8988T (cell line): ENCODE data around the gene SP140.
"Not testable (repeated sequence)": the region's sequence is repeated elsewhere in the genome, so short reads cannot be mapped to it uniquely, and the experiment has no call there.

ENCODE experiments used
- DNase-seq: peaks from one replicate; pipeline ENCODE4 v3.0.0; 2011

The SP140 gene

DNA sequence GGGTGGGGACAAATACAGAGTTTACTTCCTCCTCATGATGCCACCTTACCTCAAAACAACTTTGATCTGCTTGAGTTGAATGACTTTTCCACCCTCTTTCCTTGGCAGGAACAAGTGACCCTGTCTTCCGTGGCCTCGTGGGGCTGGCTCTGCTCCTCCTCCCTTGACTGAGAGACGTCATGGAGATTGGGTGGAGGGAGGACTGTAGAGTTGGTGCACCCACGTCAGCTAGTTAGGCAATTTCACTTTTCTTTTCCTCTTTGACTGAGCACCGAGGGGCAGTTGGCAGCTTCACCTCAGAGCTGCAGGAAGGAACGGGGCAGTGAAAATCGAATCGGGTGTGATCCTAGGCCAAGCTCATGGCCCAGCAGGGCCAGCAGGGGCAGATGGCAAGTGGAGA is at the start of gene SP140:
SP140 (plus strand) TSS at position 251 of the 400 bp plus-strand sequence; CDS start at position 360, 109 bp downstream.
- DNase-seq: no peak

DNA sequence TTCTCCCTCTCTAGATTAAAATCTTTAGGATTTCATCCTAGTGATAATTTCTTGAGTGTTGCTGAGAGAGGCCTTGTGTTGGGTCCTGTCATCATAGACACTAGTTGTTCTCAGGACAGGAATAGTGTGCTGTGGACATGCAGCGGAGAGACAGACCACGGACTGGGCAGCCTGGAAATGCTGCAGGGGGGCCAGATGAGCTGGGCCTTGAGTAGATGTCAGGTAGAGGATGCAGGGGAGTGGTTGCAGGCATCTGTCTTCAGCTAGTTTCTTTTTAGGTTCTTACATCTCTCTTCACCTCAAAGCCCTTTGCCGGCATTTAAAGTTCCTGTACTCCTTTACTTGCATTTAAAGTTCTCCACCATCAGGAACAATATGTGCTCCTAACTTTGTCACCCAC is 48.5 kb upstream of the SP140 start:
- no peak for DNase-seq

DNA sequence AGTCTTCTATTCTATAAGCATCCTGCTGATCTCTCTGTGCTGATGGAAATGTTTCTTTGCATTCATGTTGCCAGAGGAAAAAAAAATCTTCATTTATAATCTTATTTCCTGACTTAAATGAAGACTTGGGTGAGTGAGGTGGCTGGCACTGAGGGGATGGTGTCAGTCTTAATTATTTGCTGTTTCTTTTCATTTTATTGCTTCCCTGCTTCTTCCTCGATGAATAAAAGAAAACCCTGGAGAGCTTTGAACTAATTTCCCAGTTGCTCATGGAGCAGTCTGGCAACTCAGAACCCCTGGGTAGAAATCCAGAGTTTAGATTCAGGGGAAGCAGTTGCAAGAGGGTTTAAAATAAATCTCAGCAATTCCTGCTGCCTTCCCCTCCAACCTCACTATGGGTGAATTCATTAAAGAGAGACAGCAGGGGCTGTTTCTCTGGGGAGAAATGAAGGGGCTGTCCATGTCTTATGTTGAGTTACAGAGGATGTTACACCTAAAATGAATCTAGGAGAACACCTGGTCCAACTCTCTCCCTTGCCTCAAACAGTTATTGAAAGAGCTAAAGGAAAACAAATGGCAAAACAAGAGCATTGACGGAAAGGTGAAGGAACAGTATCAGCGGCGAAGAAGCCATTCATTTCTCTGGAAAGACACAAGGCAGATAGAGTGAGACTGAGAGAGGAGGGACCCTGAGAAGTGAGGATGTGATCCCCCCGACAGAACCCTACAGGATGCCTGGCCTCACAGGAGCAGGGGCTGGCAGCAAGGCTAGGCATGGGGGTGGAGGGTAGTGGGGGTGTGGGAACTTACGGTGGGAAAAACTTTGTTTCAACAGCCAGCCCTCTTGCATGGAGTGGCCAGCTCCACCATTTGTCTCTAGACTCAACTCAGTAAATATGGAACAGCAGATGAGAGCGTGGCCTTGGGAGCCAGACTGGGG is 46.7 kb upstream of the SP140 start:
- no peak for DNase-seq

DNA sequence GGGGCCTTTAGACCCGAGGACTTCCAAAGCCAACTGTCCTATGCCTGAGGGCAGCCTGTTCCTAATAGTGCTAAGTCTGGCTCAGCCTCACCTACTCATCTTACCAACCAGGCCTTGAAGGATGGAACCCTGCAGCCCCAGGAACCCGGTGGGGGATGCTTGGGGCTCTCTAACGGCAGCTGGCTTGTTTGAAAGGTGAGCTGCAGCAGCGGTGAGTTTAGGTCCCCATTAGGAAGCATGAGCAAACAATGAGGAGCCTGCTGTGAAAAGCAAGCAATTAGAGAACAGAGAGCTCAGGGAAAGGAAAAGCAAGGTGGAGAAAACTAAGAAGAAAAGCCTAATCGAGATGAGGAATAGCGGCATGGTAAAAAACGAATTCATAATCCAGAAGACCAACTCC is 45.6 kb upstream of the SP140 start:
- DNase-seq: no peak

DNA sequence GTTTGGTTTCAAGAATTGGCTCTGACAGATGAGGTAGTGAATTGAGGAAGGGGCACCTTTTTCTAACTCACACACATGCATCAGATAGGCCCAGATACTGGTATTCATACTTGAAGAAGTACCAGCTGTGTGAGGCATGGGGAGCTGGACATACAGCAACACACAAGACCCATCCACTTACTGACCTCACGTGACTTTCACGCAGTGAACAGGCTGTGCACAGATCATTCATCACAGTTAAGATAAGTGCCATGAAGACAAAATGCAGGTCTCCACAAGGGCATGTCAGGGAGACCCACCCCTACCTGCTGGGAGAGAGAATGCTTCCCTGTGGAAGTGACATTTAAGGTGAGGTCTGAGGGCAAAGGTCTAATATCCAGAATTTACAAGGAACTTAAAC is 44.3 kb upstream of the SP140 start:
- no peak for DNase-seq

DNA sequence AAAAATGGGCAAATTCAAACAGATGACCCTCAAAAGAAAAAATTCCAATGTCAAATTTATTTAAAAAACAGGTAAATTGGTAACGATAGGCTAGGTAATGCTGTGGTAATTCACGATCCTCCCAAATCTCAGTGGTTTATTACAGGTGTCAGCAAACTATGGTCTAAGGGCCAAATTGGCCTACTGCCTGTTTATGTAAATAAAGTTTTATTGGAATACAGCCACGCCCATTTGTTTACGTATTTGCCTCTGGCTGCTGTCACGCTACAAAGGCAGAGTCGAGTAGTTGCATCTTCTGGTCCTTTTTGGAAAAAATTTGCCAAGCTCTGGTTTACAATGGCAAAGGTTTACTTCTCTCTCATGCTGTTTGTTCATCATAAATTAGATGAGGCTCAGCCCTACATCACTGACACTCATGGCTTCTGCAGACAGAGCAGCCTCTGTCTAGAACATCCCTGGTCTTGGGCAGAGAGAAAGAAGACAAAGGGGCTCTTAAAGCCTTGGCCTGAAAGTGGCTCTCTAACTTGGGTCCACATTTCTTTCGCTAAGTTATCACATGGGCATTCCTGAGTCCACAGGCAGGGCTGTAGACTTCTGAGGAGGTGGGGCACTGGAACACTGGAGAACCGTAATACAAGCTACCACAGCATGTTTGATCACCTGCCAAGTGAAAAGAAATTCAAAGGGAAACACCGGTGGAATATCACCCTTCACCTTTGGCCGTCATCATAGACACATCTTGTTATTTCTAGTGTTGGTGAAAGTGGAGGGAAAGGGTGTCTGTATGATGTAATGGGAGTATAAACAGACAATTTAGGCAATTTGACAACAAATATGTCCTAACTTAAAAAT is 40.6 kb upstream of the SP140 start:
- DNase-seq: no peak

DNA sequence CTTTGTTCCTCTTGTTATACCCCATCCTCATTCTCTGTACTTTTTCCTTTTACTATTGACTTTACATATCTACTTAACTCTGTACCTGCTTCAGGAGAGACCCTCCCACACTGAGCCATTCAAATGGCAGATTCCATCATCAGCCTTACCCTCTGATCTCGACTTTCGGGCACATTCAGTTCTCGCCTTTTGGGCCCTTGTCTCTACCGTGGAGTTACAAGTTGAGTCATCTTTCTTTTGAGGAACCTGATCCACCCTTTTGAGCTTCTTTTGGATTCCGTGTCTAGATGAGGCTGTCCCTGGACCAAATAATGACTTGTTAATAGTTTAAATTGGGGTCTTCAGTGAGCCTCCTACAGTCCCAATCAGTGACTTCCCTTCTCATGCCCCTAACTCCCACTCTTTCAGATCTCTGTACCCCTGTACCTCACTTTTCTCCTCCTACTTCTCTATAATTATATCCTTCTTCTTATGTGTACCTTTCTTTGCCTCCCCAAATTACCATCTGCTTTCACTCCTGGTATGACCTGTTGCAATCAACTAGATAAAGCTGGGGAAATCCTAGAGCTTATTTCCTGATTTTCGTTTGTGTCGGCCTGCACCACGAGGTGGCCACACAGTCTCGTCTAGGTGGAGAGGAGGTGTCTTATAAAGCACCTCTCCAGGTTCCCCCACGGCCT is 23.0 kb upstream of the SP140 start:
- DNase-seq: no peak

DNA sequence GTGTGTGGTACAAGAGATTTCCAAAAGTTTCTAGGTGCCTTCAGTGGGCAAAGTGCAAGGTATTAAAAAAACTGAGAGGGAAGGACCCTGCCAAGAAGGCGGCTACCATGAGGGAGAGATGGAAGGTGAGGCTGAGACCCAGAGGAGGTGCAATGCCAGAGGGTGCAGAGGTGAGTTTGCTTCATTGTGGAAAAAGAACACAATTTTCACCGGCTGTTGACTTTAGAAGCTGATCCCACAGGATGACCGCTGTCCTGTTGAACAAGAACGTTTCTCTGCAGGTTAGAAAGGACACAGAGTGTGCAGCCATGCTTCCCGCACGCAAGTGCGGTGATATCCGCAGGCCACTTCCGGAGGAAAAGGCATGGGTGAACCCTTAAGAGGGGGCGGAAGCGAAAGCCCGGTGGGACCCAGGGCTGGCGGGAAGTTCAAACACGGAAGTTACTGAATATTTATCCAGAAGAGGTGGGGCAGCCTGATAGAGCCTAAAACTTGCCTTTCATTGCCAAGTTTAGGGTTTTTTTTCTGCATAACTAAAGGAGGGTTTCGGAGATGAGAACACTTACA is 22.3 kb upstream of the SP140 start:
- no peak for DNase-seq

DNA sequence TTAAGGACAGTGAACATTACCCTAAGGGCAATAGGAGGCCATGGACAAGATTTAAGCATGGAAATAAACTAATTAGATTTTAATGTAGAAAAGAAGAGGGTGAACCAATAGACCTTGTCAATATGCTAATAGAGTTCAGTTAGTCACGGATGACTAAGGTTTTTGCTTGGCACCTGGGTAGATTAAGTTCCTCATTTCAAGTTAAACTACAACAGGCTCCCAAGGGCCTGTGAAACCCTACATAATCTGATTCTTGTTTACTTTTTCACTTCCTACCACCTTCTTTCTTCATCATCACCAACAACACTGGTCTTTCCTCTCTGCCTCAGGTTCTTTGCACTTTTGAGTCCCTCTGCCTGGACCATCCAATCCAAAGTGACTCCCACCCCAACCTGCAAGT is 20.5 kb upstream of the SP140 start:
- DNase-seq: no peak

DNA sequence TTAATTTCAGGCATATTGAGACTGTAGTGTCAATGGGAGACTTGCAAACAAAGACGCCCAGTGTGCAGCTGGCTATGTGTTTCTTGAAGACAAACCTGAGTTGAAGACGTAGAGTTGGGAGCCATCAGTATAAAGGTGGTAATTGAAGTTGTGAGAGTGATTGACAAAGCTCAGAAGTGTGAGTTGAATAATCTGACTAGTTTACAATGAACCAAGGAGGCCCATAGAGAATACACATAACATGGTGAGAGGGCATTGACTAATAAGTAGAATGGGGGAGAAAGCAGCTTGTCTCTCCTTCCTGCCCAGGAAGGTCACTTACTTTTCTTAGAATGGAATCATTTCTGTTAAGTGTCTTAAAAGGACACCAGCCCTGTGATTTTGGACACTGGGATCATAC is 19.8 kb upstream of the SP140 start:
- no peak for DNase-seq

DNA sequence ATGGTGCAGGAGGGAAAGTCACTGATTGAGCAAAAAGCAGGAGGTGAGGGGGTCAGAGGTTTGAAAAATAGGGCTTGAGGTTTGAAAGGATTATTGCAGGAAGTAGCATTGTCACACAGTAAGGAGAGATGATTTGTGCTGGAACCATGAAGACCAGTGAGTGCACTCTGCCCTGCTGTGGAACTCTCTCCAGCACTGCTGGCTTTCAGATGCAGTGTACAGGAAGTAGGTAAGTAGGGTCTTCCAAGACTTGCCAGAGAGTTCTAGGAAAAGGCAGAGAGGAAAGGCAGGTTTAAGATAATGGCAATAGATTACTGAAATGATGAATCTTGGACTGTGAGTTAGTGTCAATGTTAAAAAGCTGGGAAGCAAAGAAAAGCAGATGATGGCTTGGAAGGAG is 17.0 kb upstream of the SP140 start:
- no peak for DNase-seq

DNA sequence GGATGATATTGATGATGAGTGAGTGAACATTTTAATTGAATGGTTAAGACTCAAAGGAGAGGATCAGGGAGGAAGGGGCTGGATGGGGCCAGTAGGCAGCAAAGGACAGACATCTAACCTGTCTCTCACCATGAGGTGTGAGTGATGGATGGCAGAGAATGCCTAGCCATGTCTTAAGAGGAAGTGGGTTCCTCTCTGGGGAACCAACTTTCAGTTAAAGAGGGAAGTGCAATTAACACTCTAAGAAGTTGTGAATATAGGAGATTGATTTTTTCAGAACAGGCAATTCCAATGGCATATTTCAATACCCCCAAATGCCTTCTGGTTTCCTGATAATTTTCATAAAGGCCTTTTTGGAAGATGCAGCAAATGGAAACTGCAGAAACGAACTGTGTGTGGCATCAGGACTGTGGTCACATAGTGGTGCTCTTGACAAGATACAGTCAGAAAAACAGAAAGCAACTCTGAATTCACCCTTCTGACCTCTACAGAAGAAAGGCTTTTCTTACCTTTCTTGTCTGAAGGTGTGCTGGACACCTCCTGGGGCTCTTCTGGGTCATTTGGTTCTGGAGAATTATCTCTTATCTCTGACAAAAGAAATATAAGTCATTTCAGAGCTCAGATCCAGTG is 16.0 kb upstream of the SP140 start:
- DNase-seq: no peak

DNA sequence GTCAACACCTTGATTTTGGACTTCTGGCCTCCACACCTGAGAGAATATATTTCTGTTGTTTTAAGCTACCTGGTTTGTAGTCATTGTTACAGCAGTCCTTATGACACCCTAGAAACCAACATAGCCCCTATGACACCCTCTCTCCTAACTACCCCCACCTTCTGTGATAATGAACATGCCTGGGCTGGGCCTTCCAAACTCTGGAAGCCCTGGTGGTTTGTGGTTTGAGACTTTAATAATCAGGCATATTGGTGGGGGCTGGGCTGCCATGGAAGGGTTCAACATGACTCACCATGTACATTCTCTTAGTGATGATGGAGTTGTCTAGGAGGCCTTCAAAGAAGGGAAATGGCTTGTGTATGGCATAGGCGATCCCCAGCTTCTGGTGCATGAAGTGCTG is 9.0 kb upstream of the SP140 start:
- DNase-seq: no peak

DNA sequence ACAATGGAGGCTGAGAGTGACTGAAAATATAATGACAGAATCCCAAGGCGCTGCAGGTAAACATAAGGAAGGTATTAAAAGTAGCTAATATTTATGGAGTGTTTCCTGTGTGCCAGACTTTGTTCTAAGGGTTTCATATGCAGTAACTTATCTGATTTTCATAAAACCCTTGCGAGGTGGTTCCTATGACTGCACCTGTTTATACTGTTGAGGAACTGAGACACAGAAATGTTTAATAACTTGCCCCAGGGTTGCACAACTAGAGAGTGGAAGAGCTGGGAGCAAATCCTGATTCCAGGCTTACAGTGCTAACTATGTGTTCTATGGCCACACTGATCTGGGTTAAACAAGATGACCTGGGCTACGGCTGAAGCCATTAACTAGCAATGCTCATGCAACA is 8.1 kb upstream of the SP140 start:
- no peak for DNase-seq

DNA sequence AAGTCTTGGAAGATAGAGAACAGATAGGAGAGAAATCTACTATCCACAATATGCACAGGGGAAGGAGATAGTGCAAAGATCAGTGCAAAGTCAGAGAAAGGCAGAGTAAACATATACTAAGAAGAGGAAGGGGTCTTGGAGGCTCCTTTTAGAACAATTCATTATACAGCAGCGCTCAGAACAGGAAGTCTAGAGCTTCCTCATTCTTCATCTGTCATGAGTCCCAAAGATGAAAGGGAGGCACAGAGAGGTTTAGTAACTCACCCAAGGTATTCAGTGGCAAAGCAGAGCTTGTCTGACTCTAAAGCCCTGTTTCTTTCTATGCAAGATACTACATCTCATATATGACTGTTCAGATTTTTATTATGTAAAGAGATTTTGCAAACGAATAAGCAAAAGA is 7.1 kb upstream of the SP140 start:
- DNase-seq: no peak

DNA sequence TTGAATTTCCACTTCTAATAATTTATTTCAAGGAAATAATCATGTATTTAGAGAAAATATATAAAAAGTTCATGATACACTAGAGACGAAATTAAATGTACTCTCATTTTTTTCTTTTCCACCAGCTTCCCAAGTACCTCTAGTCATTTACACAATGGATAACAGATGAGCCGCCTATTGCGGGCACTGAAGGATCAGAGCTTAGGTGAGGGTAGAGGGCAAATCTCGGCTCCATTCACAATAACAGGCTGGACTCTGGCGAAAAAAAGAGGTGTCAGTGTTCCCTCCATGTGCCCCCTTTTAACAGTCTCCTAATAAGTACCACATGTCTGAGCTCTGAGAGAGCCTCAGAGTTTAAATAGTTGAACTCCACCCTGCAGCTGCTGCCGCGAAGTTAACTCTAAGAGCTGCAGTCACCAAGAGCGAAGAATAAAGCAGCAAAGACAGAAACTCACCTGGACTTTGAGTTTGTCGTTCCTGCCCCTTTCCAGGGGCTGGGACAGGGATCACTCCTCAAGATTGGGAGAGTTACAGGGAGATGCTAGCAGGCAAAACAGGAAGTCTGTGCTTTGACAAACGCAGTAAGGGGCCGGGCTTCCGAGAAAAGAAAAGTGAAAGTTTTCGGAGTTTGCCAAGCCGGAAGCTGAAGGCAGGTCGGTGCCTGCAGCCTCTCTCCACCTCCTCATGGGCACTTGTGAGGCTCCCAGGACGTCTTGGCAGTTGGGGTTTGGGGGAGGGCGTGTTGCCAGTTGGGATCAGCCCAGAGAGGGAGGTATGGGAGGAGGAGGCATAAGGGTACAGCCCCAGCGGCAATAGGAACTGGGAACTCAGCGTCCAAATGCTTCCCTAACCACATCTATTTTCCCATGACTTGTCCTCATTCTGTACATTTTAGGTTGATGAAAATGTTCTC is 5.9 kb upstream of the SP140 start, which contains the start of gene SP110:
SP110 (minus strand) TSS at position 566 of the 913 bp plus-strand sequence. CDS start 3,057 bp downstream, outside the sequence.
- DNase-seq: peak; percentile 39

DNA sequence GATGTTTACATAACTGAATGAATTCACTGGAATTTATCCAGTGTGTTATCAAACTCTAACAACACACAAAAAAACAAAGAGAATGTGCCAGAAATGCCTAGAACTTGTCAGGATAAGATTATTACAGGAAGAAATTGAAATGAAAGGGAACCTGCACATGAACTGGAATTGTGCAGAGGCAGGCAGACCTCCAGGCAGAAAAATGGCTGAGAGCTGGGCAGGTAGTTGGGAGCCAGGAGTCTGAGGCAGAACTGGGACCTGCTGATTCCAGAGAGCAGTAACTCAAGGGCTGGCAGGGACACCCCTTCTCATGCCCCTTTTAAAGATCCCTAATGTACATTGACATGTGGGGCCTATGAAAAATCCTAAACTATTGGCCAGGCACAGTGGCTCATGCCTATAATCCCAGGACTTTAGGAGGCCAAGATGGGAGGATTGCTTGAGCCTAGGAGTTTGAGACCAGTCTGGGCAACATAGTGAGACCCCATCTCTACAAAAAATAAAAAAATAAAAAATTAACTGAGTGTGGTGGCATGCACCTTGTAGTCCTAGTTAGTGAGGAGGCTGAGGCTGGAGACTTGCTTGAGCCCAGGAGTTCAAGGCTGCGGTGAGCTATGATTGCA is 5.1 kb upstream of the SP140 start:
- DNase-seq: no peak

DNA sequence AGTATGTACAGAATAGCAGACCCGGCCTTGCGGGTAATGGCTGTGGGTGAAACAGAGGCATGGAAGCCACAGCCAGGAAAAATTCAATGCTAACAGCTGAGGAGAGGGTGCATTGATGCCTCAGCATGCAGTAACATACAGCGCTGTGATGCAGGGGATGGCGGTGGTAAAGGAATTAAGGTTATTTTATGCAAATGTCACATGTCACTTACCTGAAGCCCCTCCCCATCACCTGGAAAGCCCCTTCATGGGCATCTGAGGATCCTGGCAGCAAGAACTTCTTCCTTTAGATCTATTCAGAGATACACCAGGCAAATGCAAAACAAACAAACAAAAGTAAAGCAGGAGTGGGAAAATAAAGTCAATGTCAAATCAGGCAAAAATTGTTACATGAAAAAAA is 4.0 kb upstream of the SP140 start:
- no peak for DNase-seq

DNA sequence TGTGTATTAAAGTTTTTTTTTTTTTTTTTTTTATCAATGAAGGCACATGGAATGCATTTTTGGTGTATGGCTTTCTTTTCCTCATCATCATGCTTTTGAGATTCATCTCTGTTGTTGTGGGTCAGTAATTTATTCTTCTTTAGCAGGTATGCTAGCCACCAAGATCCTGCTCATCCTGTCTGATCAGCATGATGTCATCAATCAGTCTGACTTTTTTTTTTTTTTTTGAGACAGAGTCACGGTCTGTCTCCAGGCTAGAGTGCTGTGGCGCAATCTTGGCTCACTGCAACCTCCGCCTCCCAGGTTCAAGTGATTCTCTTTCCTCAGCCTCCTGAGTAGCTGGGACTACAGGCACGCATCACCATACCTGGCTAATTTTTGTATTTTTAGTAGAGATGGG is 2.7 kb upstream of the SP140 start:
- not testable (repeated sequence) for DNase-seq

DNA sequence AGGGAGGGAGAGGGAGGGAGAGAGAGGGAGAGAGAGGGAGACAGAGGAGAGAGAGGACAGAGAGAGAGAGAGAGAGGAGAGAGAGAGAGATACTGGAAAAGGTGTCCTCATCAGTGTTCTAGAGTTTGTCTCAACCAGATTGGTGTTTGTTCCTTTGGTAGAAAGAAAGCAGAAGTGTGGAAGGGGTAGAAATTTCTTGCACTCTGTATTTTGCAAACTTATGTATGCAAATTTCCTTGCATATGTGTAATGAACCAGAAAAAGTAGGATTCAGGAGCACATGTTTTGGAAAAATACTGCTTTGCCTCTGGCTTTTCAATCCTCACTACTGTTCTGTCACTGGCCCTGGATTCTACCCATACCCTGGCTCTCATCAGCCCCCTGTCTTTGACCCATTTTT is 1.1 kb upstream of the SP140 start:
- no peak for DNase-seq

DNA sequence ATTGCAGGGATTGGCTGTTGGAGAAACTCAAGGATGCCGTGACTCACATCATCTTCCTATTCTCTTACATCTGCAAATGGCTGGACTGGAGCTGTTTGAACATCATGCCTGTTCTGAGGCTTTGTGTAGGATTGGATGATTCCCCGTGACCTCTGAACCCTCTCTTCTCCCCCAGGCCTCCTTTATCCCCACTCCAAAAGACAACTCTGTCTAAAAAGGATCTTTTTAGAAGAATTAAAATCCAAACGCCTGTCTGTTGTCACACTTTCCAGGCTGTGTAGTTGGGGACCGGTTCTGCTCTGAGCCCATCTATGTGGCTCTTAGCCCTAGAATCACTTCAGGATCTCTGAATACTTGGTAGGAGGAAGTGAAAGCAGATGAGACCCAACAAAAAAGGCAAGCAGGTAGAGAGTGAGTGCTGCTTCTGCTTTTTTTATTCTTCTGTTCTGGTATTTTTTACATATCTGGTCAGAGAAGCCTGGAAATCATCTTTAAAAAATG is 565 bp downstream of the SP140 start:
- DNase-seq: no peak
